GM12878 (cell line): ENCODE measurements around the gene MAGI3.

ENCODE experiments used
- TCF12 ChIP-seq: IDR thresholded peaks from 2 replicates; pipeline ENCODE4 v1.6.1; 2011; ENCODE audit warnings: low read depth, mild to moderate bottlenecking, low read length
- YY1 ChIP-seq: IDR thresholded peaks from 2 replicates; pipeline ENCODE4 v1.6.1; 2011; ENCODE audit warnings: low read depth, mild to moderate bottlenecking, low read length
- ZBED1 ChIP-seq: IDR thresholded peaks from 2 replicates; pipeline ENCODE4 v1.6.1; 2016; ENCODE audit warnings: borderline replicate concordance
- ZNF217 ChIP-seq: fragments of 450-650 bp; IDR thresholded peaks from 2 replicates; pipeline ENCODE4 v1.6.1; 2017; ENCODE audit warnings: antibody characterized with exemption, mild to moderate bottlenecking
- TF ChIP-seq, protein P1 (sequence below), 3 experiments: IDR thresholded peaks in 2 of 3; conservative IDR thresholded peaks in 1 of 3; 2 replicates each; pipeline ENCODE4 v1.5.1; 2011; ENCODE audit warnings: low read depth in 3 of 3, low read length in 3 of 3, mild to moderate bottlenecking in 3 of 3, control low read depth in 2 of 3, moderate library complexity in 2 of 3, inconsistent platforms in 1 of 3, mixed read lengths in 1 of 3; ENCODE audit not compliant: control insufficient read depth in 2 of 3, insufficient read depth in 1 of 3; ENCODE audit errors: extremely low read depth in 1 of 3

- TF ChIP-seq TCF12 = no peak
- TF ChIP-seq, protein P1, sequence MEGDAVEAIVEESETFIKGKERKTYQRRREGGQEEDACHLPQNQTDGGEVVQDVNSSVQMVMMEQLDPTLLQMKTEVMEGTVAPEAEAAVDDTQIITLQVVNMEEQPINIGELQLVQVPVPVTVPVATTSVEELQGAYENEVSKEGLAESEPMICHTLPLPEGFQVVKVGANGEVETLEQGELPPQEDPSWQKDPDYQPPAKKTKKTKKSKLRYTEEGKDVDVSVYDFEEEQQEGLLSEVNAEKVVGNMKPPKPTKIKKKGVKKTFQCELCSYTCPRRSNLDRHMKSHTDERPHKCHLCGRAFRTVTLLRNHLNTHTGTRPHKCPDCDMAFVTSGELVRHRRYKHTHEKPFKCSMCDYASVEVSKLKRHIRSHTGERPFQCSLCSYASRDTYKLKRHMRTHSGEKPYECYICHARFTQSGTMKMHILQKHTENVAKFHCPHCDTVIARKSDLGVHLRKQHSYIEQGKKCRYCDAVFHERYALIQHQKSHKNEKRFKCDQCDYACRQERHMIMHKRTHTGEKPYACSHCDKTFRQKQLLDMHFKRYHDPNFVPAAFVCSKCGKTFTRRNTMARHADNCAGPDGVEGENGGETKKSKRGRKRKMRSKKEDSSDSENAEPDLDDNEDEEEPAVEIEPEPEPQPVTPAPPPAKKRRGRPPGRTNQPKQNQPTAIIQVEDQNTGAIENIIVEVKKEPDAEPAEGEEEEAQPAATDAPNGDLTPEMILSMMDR (IDR thresholded peaks at IDR 0.05 in 2 of 3, conservative IDR thresholded peaks at IDR 0.05 in 1 of 3; ENCODE audit: control insufficient read depth in 2 of 3, extremely low read depth in 1 of 3, insufficient read depth in 1 of 3, low read depth in 3 of 3, low read length in 3 of 3) = no peak
- no peak for TF ChIP-seq ZNF217
- no peak for TF ChIP-seq YY1
- TF ChIP-seq ZBED1 = no peak
Observed at GRCh38 chr1:113372546-113372945, 17.8 kb upstream of the MAGI3 start.
